B cell (primary cell): ENCODE measurements around the gene FDX1. TPM values are rescaled to one million over a fixed set of nuclear protein-coding genes. Genes with fewer than 3 reads are reported as not detected.
"Not testable (repeated sequence)": the region's sequence is repeated elsewhere in the genome, so short reads cannot be mapped to it uniquely, and the experiment has no call there.

ENCODE experiments used
- ATAC-seq: fragments of 200-7000 bp; cut with Tn5 transposase; one replicate; pipeline ENCODE4 v1.10.0; 2021; ENCODE audit warnings: low read depth, mild to moderate bottlenecking, moderate number of reproducible peaks, moderate library complexity
- CTCF ChIA-PET: fragments of 350-600 bp; sonication (Branson Sonifier 250); formaldehyde crosslinking; loops from one replicate; lab custom pipeline; 2021; ENCODE audit warnings: antibody characterized with exemption, inconsistent platforms; lab: Charles Lee
- POLR2A ChIA-PET: fragments of 350-600 bp; sonication (Branson Sonifier 250); formaldehyde crosslinking; loops from one replicate; lab custom pipeline; 2021; ENCODE audit warnings: antibody characterized with exemption; lab: Charles Lee
- DNase-seq: peaks from one replicate; pipeline ENCODE4 v3.0.0; 2013
- H2AFZ ChIP-seq: 2 replicates; pipeline ENCODE4 v1.6.1; 2012; ENCODE audit warnings: mild to moderate bottlenecking, low read depth, low read length; ENCODE audit not compliant: insufficient read depth, poor library complexity, severe bottlenecking
- H3K27ac ChIP-seq, 2 donors: 1 replicate in 1 of 2; 2 replicates in 1 of 2; pipeline ENCODE4 v1.5.1; 2012 to 2013; ENCODE audit warnings: low read length in 2 of 2, mild to moderate bottlenecking in 2 of 2, moderate library complexity in 1 of 2
- H3K27me3 ChIP-seq, 4 experiments: fragments of 200-600 bp in 1 of 4; sonication (generic) in 1 of 4; replicated peaks in 1 of 4; 1 replicate in 2 of 4; 2 replicates in 2 of 4; pipeline versions ENCODE4 v1.6.1 to v1.7.0; 2013 to 2016; ENCODE audit warnings: low read length in 3 of 4, mild to moderate bottlenecking in 2 of 4, mixed read lengths in 1 of 4, moderate library complexity in 1 of 4; ENCODE audit not compliant: insufficient read depth in 4 of 4, control insufficient read depth in 3 of 4; ENCODE audit errors: control extremely low read depth in 1 of 4
- H3K36me3 ChIP-seq, 2 experiments: replicated peaks in 1 of 2; 1 replicate in 1 of 2; 2 replicates in 1 of 2; pipeline versions ENCODE4 v1.6.1 to v1.7.1; 2013; ENCODE audit warnings: low read length in 1 of 2; ENCODE audit not compliant: insufficient read depth in 2 of 2, control insufficient read depth in 1 of 2; ENCODE audit errors: control extremely low read depth in 1 of 2, extremely low read depth in 1 of 2
- H3K4me1 ChIP-seq, 2 donors: fragments of 200-600 bp in 1 of 2; sonication (generic) in 1 of 2; 1 replicate in 1 of 2; 2 replicates in 1 of 2; pipeline versions ENCODE4 v1.5.1 to v1.6.1; 2013 to 2017; ENCODE audit warnings: low read length in 2 of 2; ENCODE audit not compliant: control insufficient read depth in 2 of 2, insufficient read depth in 2 of 2
- H3K4me2 ChIP-seq: replicated peaks from 2 replicates; pipeline ENCODE3; 2012; ENCODE audit warnings: mild to moderate bottlenecking, low read depth, low read length; ENCODE audit not compliant: poor library complexity, severe bottlenecking
- H3K4me3 ChIP-seq, 5 experiments: fragments of 200-600 bp in 1 of 5; sonication (generic) in 1 of 5; 1 replicate in 3 of 5; 2 replicates in 2 of 5; pipeline versions ENCODE4 v1.5.1 to v1.7.0; 2011 to 2016; ENCODE audit warnings: low read length in 4 of 5, mild to moderate bottlenecking in 4 of 5, low read depth in 2 of 5, control low read depth in 1 of 5, moderate library complexity in 1 of 5; ENCODE audit not compliant: insufficient read depth in 1 of 5; ENCODE audit errors: control extremely low read depth in 1 of 5, extremely low read depth in 1 of 5
- H3K79me2 ChIP-seq: fragments of 200-600 bp; sonication (generic); one replicate; pipeline ENCODE4 v1.6.0; 2016; ENCODE audit warnings: low read length; ENCODE audit not compliant: control insufficient read depth, insufficient read depth
- H3K9ac ChIP-seq: fragments of 200-600 bp; sonication (generic); 2 replicates; pipeline ENCODE4 v1.6.1; 2017; ENCODE audit warnings: mild to moderate bottlenecking, low read length, moderate library complexity
- H3K9me3 ChIP-seq, 3 donors: one replicate each; pipeline versions ENCODE4 v1.6.1 to v1.7.1; 2013; ENCODE audit warnings: low read length in 2 of 3; ENCODE audit not compliant: control insufficient read depth in 2 of 3, insufficient read depth in 1 of 3; ENCODE audit errors: control extremely low read depth in 1 of 3
- H4K20me1 ChIP-seq: 2 replicates; pipeline ENCODE4 v1.6.0; 2012; ENCODE audit warnings: mild to moderate bottlenecking, low read length; ENCODE audit not compliant: insufficient read depth, control insufficient read depth, poor library complexity, severe bottlenecking
- H3K27ac Mint-ChIP-seq: one replicate; pipeline ENCODE4 v1.8.0; 2021; ENCODE audit warnings: mixed read lengths
- H3K27me3 Mint-ChIP-seq: one replicate; pipeline ENCODE4 v1.8.0; 2021; ENCODE audit warnings: mixed read lengths
- H3K4me1 Mint-ChIP-seq: one replicate; pipeline ENCODE4 v1.8.0; 2021; ENCODE audit warnings: mixed read lengths
- H3K4me3 Mint-ChIP-seq: one replicate; pipeline ENCODE4 v1.8.0; 2021; ENCODE audit warnings: mixed read lengths
- H3K9me3 Mint-ChIP-seq: one replicate; pipeline ENCODE4 v1.8.0; 2022; ENCODE audit warnings: mixed read lengths; ENCODE audit not compliant: insufficient read depth
- EZH2 ChIP-seq: IDR thresholded peaks from 2 replicates; pipeline ENCODE4 v1.6.1; 2012; ENCODE audit warnings: borderline replicate concordance, low read depth, mild to moderate bottlenecking, moderate library complexity, low read length; ENCODE audit not compliant: insufficient read depth, poor library complexity, severe bottlenecking
- WGBS: methylation state at CpG from one replicate; pipeline ENCODE4 v1.1.5; 2013; ENCODE audit warnings: missing lambda C conversion rate; ENCODE audit not compliant: insufficient coverage; 5-methylcytosine and 5-hydroxymethylcytosine counted together
- intact Hi-C: fragments of 100-400 bp; cut with micrococcal nuclease; formaldehyde crosslinking; loops from one replicate; pipeline ENCODE4 v1.10.0; 2022
- polyA plus RNA-seq: library from polyadenylated mRNA; depleted of rRNA; stranded (reverse); fragments of >200 nt; gene quantifications from 2 replicates; pipeline ENCODE4 v1.2.3, GENCODE V29; 2012
- total RNA-seq, 2 donors: library from RNA; stranded (reverse); fragments of 120-200 nt in 1 of 2; gene quantifications; 1 replicate in 1 of 2; 2 replicates in 1 of 2; pipeline versions ENCODE4 v1.2.3 to v1.2.4, GENCODE V29; 2013 to 2022
- TF ChIP-seq, protein P1 (sequence below): fragments of 200-600 bp; IDR thresholded peaks from one replicate; pipeline ENCODE4 v1.8.0; 2022; ENCODE audit warnings: antibody characterized with exemption, mild to moderate bottlenecking

The FDX1 gene
- total and polyA plus RNA-seq, 2 donors (not counting 1 experiment from before 2014, with no cell fraction given), result 3.5 to 11.2 TPM

GRCh38 chr11:110421658-110422057 is 8.1 kb upstream of the FDX1 start:
- CTCF ChIA-PET, result interaction anchor here (1.0 kb wide), 1 partner anchor 11 kb away, joined by 3 read pairs; no protein-coding TSS in a partner anchor
- H3K4me2 ChIP-seq, H3K4me1 ChIP-seq, POLR2A ChIA-PET, H3K4me3 Mint-ChIP-seq, H3K9me3 ChIP-seq, ATAC-seq, H3K27me3 Mint-ChIP-seq, DNase-seq, H4K20me1 ChIP-seq, H3K9ac ChIP-seq, H3K27ac ChIP-seq, H3K36me3 ChIP-seq, H3K79me2 ChIP-seq, H3K27me3 ChIP-seq, intact Hi-C loops, H3K4me1 Mint-ChIP-seq, H3K27ac Mint-ChIP-seq, H3K9me3 Mint-ChIP-seq, H2AFZ ChIP-seq, H3K4me3 ChIP-seq: not testable (repeated sequence)
- 100% methylated on average over 1 of the region's 6 CpGs for WGBS

DNA sequence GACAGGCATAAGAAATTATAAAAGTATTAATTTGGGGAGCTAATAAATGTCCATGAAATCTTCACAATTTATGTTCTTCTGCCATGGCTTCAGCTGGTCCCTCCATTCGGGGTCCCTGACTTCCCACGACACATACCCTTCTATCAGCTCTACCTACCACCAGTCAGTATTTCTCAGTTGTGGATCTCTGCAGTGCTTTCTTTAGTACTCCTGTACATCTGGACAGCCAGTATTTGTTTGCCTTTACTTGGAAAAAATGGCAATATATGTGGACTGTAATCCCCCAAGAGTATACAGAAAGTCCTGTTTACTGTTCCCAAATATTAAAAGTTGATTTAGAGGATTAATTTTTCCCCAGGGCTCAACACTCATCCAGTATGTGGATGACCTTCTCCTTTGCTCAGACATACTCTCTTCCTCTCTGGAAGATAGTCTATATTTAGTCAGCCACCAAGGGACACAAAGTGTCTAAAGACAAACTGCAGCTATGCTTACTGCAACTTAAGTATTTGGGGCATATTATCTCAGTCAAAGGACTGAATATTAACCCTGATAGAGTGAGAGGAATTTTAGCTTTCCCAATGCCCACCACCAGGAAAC is 7.3 kb upstream of the FDX1 start:
- whole genome bisulfite sequencing, result 100% methylated on average over 2 of the region's 2 CpGs
- Histone ChIP-seq H2AFZ (no peak overlapping the region), H3K27me3 (peaks cover 0 to 6% (median 0%) of the 10 kb centered on the region in 4 experiments), H3K9me3 (peaks cover 0 to 3% (median 1%) of the 10 kb centered on the region in 3 donors), H3K4me2 (no peak overlapping the region), H3K36me3 (no peaks in the 10 kb centered on the region), H4K20me1 (no peaks in the 10 kb centered on the region), H3K9ac (no peak overlapping the region), H3K27ac (no peak overlapping the region), H3K79me2 (no peaks in the 10 kb centered on the region), H3K4me3 (no peak overlapping the region), H3K4me1 (no peaks in the 10 kb centered on the region)
- no peak for TF ChIP-seq EZH2
- TF ChIP-seq, protein P1, sequence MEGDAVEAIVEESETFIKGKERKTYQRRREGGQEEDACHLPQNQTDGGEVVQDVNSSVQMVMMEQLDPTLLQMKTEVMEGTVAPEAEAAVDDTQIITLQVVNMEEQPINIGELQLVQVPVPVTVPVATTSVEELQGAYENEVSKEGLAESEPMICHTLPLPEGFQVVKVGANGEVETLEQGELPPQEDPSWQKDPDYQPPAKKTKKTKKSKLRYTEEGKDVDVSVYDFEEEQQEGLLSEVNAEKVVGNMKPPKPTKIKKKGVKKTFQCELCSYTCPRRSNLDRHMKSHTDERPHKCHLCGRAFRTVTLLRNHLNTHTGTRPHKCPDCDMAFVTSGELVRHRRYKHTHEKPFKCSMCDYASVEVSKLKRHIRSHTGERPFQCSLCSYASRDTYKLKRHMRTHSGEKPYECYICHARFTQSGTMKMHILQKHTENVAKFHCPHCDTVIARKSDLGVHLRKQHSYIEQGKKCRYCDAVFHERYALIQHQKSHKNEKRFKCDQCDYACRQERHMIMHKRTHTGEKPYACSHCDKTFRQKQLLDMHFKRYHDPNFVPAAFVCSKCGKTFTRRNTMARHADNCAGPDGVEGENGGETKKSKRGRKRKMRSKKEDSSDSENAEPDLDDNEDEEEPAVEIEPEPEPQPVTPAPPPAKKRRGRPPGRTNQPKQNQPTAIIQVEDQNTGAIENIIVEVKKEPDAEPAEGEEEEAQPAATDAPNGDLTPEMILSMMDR, result no peak
- H3K4me3 Mint-ChIP-seq, result no peak overlapping the region
- ChIA-PET POLR2A (no interaction called here), CTCF (interaction anchor here (1.5 to 1.6 kb wide), 2 partner anchors 13 to 222 kb away, joined by 4 to 5 read pairs; no protein-coding TSS in a partner anchor)
- H3K27ac Mint-ChIP-seq, result no peak overlapping the region
- no peak for ATAC-seq
- H3K9me3 Mint-ChIP-seq, result no peaks in the 10 kb centered on the region
- peaks cover 9% of the 10 kb centered on the region for H3K27me3 Mint-ChIP-seq
- DNase-seq, result no peak
- intact Hi-C loops, result no loop called here
- H3K4me1 Mint-ChIP-seq, result no peaks in the 10 kb centered on the region
